Measurements from ENCODE around the gene IGSF3.

The IGSF3 gene

GRCh38 chr1:116534014-116534739 lies 133.4 kb downstream of the IGSF3 start:
- H3K4me3 Mint-ChIP-seq: peak overlapping the region in 1 of 2 donors; percentile 19
- H3K27me3 Mint-ChIP-seq: no peaks in the 10 kb centered on the region
- H3K9me3 Mint-ChIP-seq: peaks cover 4 to 10% of the 10 kb centered on the region in 2 donors
- ATAC-seq (replicated peaks): no peak
- DNase-seq: no peak
- peak overlapping the region; percentile 67 for H3K27ac Mint-ChIP-seq
- H3K36me3 Mint-ChIP-seq: peaks cover 69 to 86% of the 10 kb centered on the region in 2 donors
- H3K4me1 Mint-ChIP-seq: peaks cover 19 to 30% of the 10 kb centered on the region in 2 donors

- no peak for ATAC-seq (replicated peaks)
- peaks cover 69 to 86% of the 10 kb centered on the region in 2 donors for H3K36me3 Mint-ChIP-seq
Observed at GRCh38 chr1:116533429-116533820, 134.1 kb downstream of the IGSF3 start.

GRCh38 chr1:116532671-116533428 lies 134.7 kb downstream of the IGSF3 start:
- DNase-seq (no peak), ATAC-seq (replicated peaks) (no peak)
- Mint-ChIP-seq H3K27ac (peak overlapping the region; percentile 81), H3K27me3 (no peaks in the 10 kb centered on the region), H3K36me3 (peaks cover 70 to 86% of the 10 kb centered on the region in 2 donors), H3K9me3 (peaks cover 5 to 14% of the 10 kb centered on the region in 2 donors), H3K4me1 (peaks cover 15 to 17% of the 10 kb centered on the region in 2 donors), H3K4me3 (peak overlapping the region in 1 of 2 donors; percentile 53)

More at GRCh38 chr1:116533429-116533820, 134.1 kb downstream of the IGSF3 start:
- peak overlapping the region; percentile 81 for H3K27ac Mint-ChIP-seq
- DNase-seq: no peak
- peaks cover 14 to 23% of the 10 kb centered on the region in 2 donors for H3K4me1 Mint-ChIP-seq
- H3K4me3 Mint-ChIP-seq: peak overlapping the region in 1 of 2 donors; percentile 53
- peaks cover 4 to 14% of the 10 kb centered on the region in 2 donors for H3K9me3 Mint-ChIP-seq
- no peaks in the 10 kb centered on the region for H3K27me3 Mint-ChIP-seq

GRCh38 chr1:116531917-116532316 lies 135.6 kb downstream of the IGSF3 start:
- Mint-ChIP-seq H3K4me1 (peaks cover 15 to 17% of the 10 kb centered on the region in 2 donors), H3K27me3 (no peaks in the 10 kb centered on the region), H3K27ac (peak overlapping the region; percentile 67), H3K9me3 (peaks cover 5 to 14% of the 10 kb centered on the region in 2 donors), H3K36me3 (peaks cover 72 to 88% of the 10 kb centered on the region in 2 donors), H3K4me3 (peak overlapping the region in 1 of 2 donors; percentile 39)
- ATAC-seq (replicated peaks) (no peak), DNase-seq (no peak)

- H3K4me1 Mint-ChIP-seq: peaks cover 16 to 22% of the 10 kb centered on the region in 2 donors
- no peak for DNase-seq
- H3K9me3 Mint-ChIP-seq: peaks cover 4 to 15% of the 10 kb centered on the region in 2 donors
- ATAC-seq (replicated peaks): no peak
- peaks cover 79 to 88% of the 10 kb centered on the region in 2 donors for H3K36me3 Mint-ChIP-seq
- no peaks in the 10 kb centered on the region for H3K27me3 Mint-ChIP-seq
- H3K4me3 Mint-ChIP-seq: peak overlapping the region in 1 of 2 donors; percentile 5
- peak overlapping the region; percentile 25 for H3K27ac Mint-ChIP-seq
Observed at GRCh38 chr1:116529681-116530080, 137.9 kb downstream of the IGSF3 start.

GRCh38 chr1:116529199-116529631 lies 138.3 kb downstream of the IGSF3 start:
- H3K27ac Mint-ChIP-seq: peak overlapping the region; percentile 25
- ATAC-seq (replicated peaks): no peak
- H3K27me3 Mint-ChIP-seq: no peaks in the 10 kb centered on the region
- peaks cover 4 to 15% of the 10 kb centered on the region in 2 donors for H3K9me3 Mint-ChIP-seq
- no peak for DNase-seq
- H3K36me3 Mint-ChIP-seq: peaks cover 76 to 85% of the 10 kb centered on the region in 2 donors
- H3K4me3 Mint-ChIP-seq: peak overlapping the region in 1 of 2 donors; percentile 5
- peaks cover 16 to 22% of the 10 kb centered on the region in 2 donors for H3K4me1 Mint-ChIP-seq

GRCh38 chr1:116528329-116529083 lies 139.0 kb downstream of the IGSF3 start:
- Mint-ChIP-seq H3K27ac (peak overlapping the region; percentile 86), H3K9me3 (peaks cover 4 to 13% of the 10 kb centered on the region in 2 donors), H3K36me3 (peaks cover 69 to 82% of the 10 kb centered on the region in 2 donors), H3K27me3 (no peaks in the 10 kb centered on the region), H3K4me3 (peak overlapping the region in 1 of 2 donors; percentile 5), H3K4me1 (peaks cover 14 to 15% of the 10 kb centered on the region in 2 donors)
- no peak for DNase-seq
- ATAC-seq (replicated peaks): no peak

- Mint-ChIP-seq H3K4me1 (peaks cover 6 to 9% of the 10 kb centered on the region in 2 donors), H3K9me3 (peaks cover 2 to 8% of the 10 kb centered on the region in 2 donors), H3K27ac (no peak overlapping the region), H3K27me3 (no peaks in the 10 kb centered on the region), H3K36me3 (peaks cover 65 to 72% of the 10 kb centered on the region in 2 donors), H3K4me3 (no peak overlapping the region)
- DNase-seq (no peak), ATAC-seq (replicated peaks) (no peak)
Observed at GRCh38 chr1:116525440-116525839, 142.1 kb downstream of the IGSF3 start.

Data from stimulated activated naive B cell treated with anti-CD40 and anti-IgM and Interleukin-4, amounts not matched to agents 10 μg/mL and 1 μg/mL and 100 μg/mL, for 72 hours (primary cell).